ENCODE data around the gene CEP162.
"Not testable (repeated sequence)": the region's sequence is repeated elsewhere in the genome, so short reads cannot be mapped to it uniquely, and the experiment has no call there.

Gene CEP162

GRCh38 chr6:84086545-84087429, 140.7 kb downstream of the CEP162 start:
- no peak for DNase-seq

DNA sequence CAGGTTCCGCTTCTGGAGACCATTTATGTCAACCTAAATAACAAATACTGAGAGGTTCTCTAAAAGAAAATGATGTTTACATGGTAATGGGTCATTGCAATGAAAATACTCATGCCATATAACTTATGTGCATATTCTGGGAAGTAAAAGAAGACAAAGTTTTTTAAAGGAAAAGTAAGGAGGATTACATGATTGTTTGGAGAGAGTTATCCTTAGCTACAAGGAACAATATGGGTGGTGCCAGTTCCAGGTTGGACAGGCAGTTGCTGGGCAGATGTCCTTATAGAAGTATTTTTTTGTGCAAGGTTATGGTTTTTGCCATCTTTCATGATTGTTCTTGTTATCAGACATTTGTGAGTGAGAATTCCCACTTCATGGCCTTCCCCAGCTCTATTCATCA, 141.4 kb downstream of the CEP162 start:
- no peak for DNase-seq

- not testable (repeated sequence) for DNase-seq
These were observed 142.7 kb downstream of the CEP162 start for GRCh38 chr6:84084705-84085104.

- no peak for DNase-seq
These were observed 144.7 kb downstream of the CEP162 start for GRCh38 chr6:84082689-84083265.

GRCh38 chr6:84081222-84081621, 146.2 kb downstream of the CEP162 start:
- DNase-seq: no peak

- no peak for DNase-seq
These were observed 149.1 kb downstream of the CEP162 start for GRCh38 chr6:84078335-84078734.

DNA sequence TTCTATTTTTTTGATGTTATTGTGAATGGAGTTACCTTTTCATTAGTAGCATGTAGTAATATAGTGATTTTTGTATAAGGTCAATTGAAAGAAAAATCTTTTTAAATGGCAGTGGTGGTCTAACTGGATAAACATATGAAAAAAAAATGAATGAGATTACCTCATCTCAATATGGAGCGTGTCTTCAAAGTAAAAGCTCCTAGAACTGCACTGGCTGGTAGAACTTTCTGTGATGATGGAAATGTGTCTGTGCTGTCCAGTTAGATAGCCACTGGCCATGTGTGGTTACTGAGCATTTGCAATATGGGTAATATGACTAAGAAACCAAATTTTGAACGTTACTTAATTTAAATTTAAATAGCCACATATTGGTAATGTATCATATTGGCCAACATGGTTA, 149.8 kb downstream of the CEP162 start:
- DNase-seq: no peak

DNA sequence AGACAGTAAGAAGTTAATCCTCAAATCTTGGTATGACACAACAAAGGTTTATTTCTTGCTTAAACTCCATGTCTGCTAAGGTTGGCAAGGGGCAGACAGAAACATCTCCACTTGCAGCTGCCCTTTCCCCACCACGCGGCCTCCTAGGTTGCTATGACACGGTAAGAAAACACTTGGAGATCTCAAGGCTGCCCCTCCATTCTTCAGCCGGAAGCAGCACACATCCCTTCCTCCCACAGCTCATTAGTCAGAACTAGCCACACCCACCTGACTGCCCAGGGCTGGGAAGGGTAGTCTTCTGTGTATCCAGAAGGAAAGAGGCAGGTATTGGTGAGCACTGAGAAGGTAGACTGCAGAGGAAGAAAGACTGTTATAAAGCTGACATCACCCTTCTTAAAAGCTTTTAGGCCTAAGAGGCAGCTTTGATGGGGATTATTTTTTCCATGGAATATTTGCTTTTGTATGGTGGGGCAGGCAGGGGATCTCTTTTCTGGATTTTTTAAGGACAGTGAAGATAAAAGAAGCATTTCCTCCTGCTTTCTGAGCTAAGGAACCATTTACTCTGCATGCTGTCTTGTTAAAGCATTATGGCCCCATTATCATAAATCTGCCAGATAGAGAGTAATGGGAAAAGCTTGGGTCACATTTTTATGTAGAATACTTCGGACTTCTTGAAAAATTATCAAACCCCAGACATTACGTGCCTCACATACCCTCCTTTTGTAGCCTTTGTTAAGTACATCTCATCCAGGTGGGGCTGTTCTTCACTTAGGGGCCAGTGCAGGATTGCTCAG, 152.3 kb downstream of the CEP162 start:
- DNase-seq: no peak

Measured in NCI-H446 (cell line).